ENCODE data around the gene SLC11A2.

SLC11A2 gene

DNA sequence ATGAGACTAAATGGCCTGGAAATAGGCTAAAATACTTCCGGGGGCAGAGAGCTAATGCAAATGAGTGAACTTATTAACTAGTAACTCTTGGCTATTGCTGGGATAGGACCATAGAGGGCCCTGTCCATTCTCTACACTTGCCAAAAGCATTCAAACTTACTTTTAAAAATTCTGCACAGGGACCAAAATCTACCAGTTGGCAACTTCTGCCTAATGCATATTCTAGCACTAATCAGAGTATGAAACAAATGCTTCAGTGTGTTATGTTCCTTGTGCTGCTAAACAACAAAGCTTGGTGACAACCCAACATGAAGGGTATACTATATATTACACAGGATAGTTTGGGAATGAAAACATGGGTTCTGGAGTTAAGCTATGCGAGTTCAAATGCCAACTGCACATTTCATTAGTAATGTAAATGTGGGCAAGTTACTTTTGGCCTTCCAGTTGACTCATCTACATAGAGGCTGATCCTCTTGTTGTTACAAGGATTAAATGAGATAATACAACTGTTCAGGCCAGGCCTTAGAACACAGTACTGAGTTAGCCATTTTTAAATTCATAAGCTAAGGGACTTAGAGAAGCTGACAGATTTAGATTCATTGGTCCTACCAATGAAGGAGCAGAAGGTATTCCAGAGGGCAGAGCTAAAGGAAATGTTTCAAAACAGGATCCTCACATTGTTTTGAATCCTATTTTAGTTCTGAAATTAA, 41.4 kb downstream of the SLC11A2 start:
- peaks cover 9% of the 10 kb centered on the region for H3K36me3 ChIP-seq (ENCODE audit: control insufficient read depth, insufficient read depth, low read length)
- no peaks in the 10 kb centered on the region for H3K4me1 ChIP-seq (ENCODE audit: control insufficient read depth, insufficient read depth, low read length, poor library complexity, severe bottlenecking)
- no peak overlapping the region for H3K4me3 ChIP-seq (ENCODE audit: insufficient read depth, low read depth, low read length, poor library complexity, severe bottlenecking)
- no peaks in the 10 kb centered on the region for H3K27me3 ChIP-seq (replicated peaks; ENCODE audit: control insufficient read depth, insufficient read depth, low read length, poor library complexity, severe bottlenecking)
- H3K27ac ChIP-seq (ENCODE audit: insufficient read depth, low read length, poor library complexity, severe bottlenecking): no peak overlapping the region
- DNase-seq: no peak
- H3K9me3 ChIP-seq (ENCODE audit: control insufficient read depth, low read length): no peaks in the 10 kb centered on the region

DNA sequence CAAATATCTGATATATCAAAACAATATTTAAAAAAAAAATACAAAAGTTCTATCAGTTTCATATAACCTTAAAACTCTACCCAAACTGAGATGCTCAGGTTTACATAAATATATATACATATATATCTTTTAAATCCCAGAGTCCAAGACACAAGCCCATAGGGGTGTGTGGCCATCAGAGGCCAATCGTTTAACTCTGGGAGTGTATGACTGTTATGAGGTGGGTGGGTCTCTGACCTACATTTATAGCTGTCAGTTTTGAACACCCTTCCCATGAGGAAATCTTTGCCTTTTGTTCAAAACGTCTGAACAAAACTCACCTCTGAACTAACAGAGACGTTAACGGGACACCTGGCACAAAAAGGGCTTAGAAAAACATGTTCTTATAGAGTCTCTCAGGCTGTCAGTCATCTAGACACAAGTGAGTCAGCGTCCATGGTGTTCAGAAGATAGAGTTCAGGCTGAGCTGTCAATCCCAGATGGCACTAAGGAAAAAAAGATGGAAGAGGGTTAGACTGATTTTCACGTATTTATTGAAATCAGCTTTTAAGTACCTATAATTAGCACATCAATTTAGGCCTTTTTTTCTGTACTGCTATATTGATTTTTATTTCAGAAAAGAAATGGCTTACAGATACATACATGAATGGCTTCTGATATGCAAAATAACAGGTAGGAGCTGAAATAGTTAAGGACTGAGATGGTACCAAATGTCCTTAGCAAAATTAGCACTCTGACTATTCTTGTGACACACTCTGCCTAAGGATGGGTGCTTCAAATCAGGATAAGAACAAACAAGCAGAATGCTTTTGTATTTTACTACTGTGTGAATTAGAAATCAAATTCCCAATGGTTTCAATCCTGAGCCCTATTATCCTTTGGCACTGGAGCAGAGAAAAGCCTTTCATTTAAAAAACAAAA, 44.6 kb downstream of the SLC11A2 start:
- Histone ChIP-seq H3K4me1 (ENCODE audit: control insufficient read depth, insufficient read depth, low read length, poor library complexity, severe bottlenecking) (no peaks in the 10 kb centered on the region), H3K27ac (ENCODE audit: insufficient read depth, low read length, poor library complexity, severe bottlenecking) (no peak overlapping the region), H3K36me3 (ENCODE audit: control insufficient read depth, insufficient read depth, low read length) (no peaks in the 10 kb centered on the region), H3K9me3 (ENCODE audit: control insufficient read depth, low read length) (no peaks in the 10 kb centered on the region), H3K4me3 (ENCODE audit: insufficient read depth, low read depth, low read length, poor library complexity, severe bottlenecking) (no peak overlapping the region), H3K27me3 (replicated peaks; ENCODE audit: control insufficient read depth, insufficient read depth, low read length, poor library complexity, severe bottlenecking) (no peaks in the 10 kb centered on the region)
- DNase-seq: no peak

DNA sequence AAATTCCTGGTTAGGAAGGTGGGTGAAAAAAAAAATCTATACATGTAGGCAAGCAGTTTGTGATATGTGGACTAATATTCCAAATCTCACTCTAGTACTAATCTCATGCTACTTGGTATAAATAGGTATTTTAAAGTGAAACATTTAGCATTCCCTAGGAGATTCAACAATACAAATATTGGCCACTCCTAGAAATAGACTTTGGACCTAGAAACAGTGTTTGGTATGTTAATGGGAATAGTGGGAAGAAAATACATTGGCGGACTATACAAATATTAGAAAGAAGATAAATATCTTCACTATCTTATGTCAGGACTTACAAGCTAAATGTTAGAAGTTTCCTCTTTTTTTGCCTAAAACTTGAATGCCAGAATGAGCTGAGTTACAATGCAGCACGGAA, 45.6 kb downstream of the SLC11A2 start:
- H3K4me1 ChIP-seq (ENCODE audit: control insufficient read depth, insufficient read depth, low read length, poor library complexity, severe bottlenecking): no peaks in the 10 kb centered on the region
- no peaks in the 10 kb centered on the region for H3K9me3 ChIP-seq (ENCODE audit: control insufficient read depth, low read length)
- DNase-seq: no peak
- no peaks in the 10 kb centered on the region for H3K36me3 ChIP-seq (ENCODE audit: control insufficient read depth, insufficient read depth, low read length)
- no peak overlapping the region for H3K4me3 ChIP-seq (ENCODE audit: insufficient read depth, low read depth, low read length, poor library complexity, severe bottlenecking)
- H3K27me3 ChIP-seq (replicated peaks; ENCODE audit: control insufficient read depth, insufficient read depth, low read length, poor library complexity, severe bottlenecking): no peaks in the 10 kb centered on the region
- H3K27ac ChIP-seq (ENCODE audit: insufficient read depth, low read length, poor library complexity, severe bottlenecking): no peak overlapping the region

DNA sequence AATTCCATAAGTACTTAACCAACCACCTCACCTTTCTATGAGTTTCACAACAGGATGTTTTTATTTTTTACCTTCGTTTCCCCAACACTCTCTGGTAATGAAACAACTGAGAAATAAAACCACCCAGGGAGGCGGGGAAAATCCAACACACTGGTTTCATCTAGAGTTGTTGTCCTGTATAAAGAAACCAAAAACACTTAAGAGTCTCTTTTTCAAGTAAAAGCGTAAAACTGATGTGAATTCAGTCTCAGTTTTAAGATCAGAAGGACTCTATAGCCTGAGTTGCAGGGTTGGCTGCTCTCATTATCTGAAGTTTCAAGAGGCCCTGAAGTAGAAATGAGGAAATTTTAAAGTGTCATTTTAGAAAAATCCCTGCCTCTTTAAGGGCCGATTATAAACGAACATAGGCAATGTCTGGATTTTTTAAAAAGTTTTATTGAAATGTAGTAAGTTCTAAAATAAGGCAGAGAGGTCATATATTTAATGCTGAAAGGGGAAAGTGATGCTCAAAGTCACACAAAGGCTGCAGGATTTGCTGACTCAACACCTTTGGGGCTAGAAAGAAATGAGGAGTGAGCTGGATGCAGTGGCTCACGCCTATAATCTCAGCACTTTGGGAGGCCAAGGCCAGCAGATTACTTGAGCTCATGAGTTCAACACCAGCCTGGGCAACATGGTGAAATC, 46.7 kb downstream of the SLC11A2 start:
- Histone ChIP-seq H3K36me3 (ENCODE audit: control insufficient read depth, insufficient read depth, low read length) (no peaks in the 10 kb centered on the region), H3K4me1 (ENCODE audit: control insufficient read depth, insufficient read depth, low read length, poor library complexity, severe bottlenecking) (no peaks in the 10 kb centered on the region), H3K4me3 (ENCODE audit: insufficient read depth, low read depth, low read length, poor library complexity, severe bottlenecking) (no peak overlapping the region), H3K9me3 (ENCODE audit: control insufficient read depth, low read length) (no peaks in the 10 kb centered on the region), H3K27me3 (replicated peaks; ENCODE audit: control insufficient read depth, insufficient read depth, low read length, poor library complexity, severe bottlenecking) (no peaks in the 10 kb centered on the region), H3K27ac (ENCODE audit: insufficient read depth, low read length, poor library complexity, severe bottlenecking) (no peak overlapping the region)
- no peak for DNase-seq

DNA sequence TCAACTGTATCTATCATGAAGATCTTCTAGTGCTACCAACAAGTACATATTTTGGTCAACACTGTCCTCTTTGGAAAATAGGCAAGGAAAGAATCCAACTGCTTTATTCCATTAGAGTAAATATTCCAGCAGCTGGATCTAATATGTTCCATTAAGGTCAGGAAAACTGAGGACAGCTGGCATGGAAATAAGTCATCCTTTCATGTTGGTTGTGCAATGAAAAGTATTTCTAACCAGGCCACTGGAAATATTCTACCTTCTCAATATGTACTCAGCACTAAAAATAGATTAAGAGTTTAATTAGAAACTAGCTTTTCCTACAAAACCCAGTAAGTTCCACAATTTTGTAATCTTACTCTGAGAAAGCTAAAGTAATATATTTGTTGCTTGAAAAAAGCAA, 54.2 kb downstream of the SLC11A2 start:
- Histone ChIP-seq H3K36me3 (ENCODE audit: control insufficient read depth, insufficient read depth, low read length) (peaks cover 4% of the 10 kb centered on the region), H3K27ac (ENCODE audit: insufficient read depth, low read length, poor library complexity, severe bottlenecking) (no peak overlapping the region), H3K9me3 (ENCODE audit: control insufficient read depth, low read length) (no peaks in the 10 kb centered on the region), H3K27me3 (replicated peaks; ENCODE audit: control insufficient read depth, insufficient read depth, low read length, poor library complexity, severe bottlenecking) (no peaks in the 10 kb centered on the region), H3K4me1 (ENCODE audit: control insufficient read depth, insufficient read depth, low read length, poor library complexity, severe bottlenecking) (no peaks in the 10 kb centered on the region), H3K4me3 (ENCODE audit: insufficient read depth, low read depth, low read length, poor library complexity, severe bottlenecking) (no peak overlapping the region)
- no peak for DNase-seq

DNA sequence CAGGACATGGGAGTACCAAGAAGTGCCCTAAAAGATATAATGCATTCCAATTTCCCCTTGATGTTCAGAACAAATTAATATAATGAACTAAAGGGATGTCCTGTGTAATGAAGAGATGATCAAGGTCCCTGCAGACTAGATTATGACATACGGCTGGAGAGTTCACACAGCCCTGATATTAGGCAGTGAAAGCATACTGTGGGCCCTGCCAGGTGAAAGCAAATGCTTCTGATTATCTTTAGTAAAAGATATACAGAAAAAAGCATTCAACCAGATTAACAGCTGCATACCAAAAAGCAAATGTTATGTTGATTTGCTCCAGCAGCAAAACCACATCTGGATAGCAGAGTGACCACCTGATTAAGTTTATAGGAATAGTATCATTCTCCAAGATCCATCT, 61.8 kb downstream of the SLC11A2 start:
- H3K36me3 ChIP-seq (ENCODE audit: control insufficient read depth, insufficient read depth, low read length): no peaks in the 10 kb centered on the region
- H3K27ac ChIP-seq (ENCODE audit: insufficient read depth, low read length, poor library complexity, severe bottlenecking): no peak overlapping the region
- no peaks in the 10 kb centered on the region for H3K9me3 ChIP-seq (ENCODE audit: control insufficient read depth, low read length)
- H3K4me3 ChIP-seq (ENCODE audit: insufficient read depth, low read depth, low read length, poor library complexity, severe bottlenecking): no peak overlapping the region
- H3K27me3 ChIP-seq (replicated peaks; ENCODE audit: control insufficient read depth, insufficient read depth, low read length, poor library complexity, severe bottlenecking): no peaks in the 10 kb centered on the region
- no peak for DNase-seq
- no peaks in the 10 kb centered on the region for H3K4me1 ChIP-seq (ENCODE audit: control insufficient read depth, insufficient read depth, low read length, poor library complexity, severe bottlenecking)

DNA sequence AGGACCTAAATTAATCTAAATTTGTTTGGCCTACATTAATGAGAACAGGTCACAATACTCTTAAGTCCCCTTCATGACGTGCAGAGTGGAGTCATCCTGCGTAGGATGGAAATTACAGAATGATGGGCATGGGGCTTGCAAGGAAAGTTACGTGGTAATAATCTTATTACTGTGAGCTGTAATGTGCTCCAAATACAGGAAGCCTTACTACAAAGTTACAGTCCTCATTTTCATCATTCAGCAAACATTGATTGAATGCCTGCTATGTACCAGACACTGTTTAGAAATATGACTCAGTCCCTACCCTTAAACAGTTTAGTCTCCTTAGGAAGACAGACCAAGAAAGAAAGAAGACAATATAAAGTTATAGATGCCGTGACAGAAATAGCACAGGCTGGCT, 64.5 kb downstream of the SLC11A2 start:
- no peak for DNase-seq
- H3K27me3 ChIP-seq (replicated peaks; ENCODE audit: control insufficient read depth, insufficient read depth, low read length, poor library complexity, severe bottlenecking): no peaks in the 10 kb centered on the region
- H3K9me3 ChIP-seq (ENCODE audit: control insufficient read depth, low read length): no peaks in the 10 kb centered on the region
- no peak overlapping the region for H3K27ac ChIP-seq (ENCODE audit: insufficient read depth, low read length, poor library complexity, severe bottlenecking)
- H3K4me3 ChIP-seq (ENCODE audit: insufficient read depth, low read depth, low read length, poor library complexity, severe bottlenecking): no peak overlapping the region
- H3K4me1 ChIP-seq (ENCODE audit: control insufficient read depth, insufficient read depth, low read length, poor library complexity, severe bottlenecking): no peaks in the 10 kb centered on the region
- H3K36me3 ChIP-seq (ENCODE audit: control insufficient read depth, insufficient read depth, low read length): no peaks in the 10 kb centered on the region

DNA sequence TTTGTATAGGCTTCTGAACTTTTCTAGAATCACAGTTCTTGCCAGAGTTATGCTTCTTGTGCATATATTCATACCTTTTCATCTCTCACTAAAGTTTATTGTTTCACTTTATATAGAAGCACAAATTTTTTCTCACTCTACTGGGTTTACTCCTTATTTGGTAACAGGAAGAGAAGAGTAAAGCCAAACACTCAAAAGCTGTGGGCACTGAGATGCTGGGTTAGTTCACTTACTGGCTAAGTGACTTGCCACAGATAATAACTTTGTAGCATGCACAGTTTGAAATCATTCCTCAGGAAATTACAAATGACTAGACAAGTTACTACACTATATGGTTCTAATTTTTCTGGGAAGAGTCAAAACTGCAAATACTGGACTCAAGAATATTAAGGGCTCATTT, 66.1 kb downstream of the SLC11A2 start:
- Histone ChIP-seq H3K4me3 (ENCODE audit: insufficient read depth, low read depth, low read length, poor library complexity, severe bottlenecking) (no peak overlapping the region), H3K27me3 (replicated peaks; ENCODE audit: control insufficient read depth, insufficient read depth, low read length, poor library complexity, severe bottlenecking) (no peaks in the 10 kb centered on the region), H3K36me3 (ENCODE audit: control insufficient read depth, insufficient read depth, low read length) (no peaks in the 10 kb centered on the region), H3K27ac (ENCODE audit: insufficient read depth, low read length, poor library complexity, severe bottlenecking) (no peak overlapping the region), H3K4me1 (ENCODE audit: control insufficient read depth, insufficient read depth, low read length, poor library complexity, severe bottlenecking) (no peaks in the 10 kb centered on the region), H3K9me3 (ENCODE audit: control insufficient read depth, low read length) (no peaks in the 10 kb centered on the region)
- DNase-seq: no peak

DNA sequence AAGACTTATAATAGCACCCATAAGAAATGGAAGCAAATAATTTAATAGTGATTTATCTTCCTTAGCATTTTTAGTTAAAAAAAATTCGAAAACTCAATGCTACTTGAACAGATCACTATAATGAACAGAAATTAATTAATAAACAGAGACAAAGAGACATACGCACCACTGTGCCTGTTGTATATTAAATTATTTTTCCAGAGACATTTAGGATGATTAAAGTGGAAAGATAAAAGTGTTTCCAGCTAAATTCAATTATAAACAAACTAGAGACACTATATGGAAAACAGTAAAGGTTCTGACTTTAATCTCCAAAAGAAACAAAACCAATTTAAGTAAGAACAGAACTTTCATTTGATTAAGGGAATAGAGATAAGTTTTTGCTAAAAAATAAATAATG, 70.5 kb downstream of the SLC11A2 start:
- H3K27me3 ChIP-seq (replicated peaks; ENCODE audit: control insufficient read depth, insufficient read depth, low read length, poor library complexity, severe bottlenecking): no peaks in the 10 kb centered on the region
- no peaks in the 10 kb centered on the region for H3K36me3 ChIP-seq (ENCODE audit: control insufficient read depth, insufficient read depth, low read length)
- H3K4me1 ChIP-seq (ENCODE audit: control insufficient read depth, insufficient read depth, low read length, poor library complexity, severe bottlenecking): no peaks in the 10 kb centered on the region
- no peaks in the 10 kb centered on the region for H3K9me3 ChIP-seq (ENCODE audit: control insufficient read depth, low read length)
- H3K27ac ChIP-seq (ENCODE audit: insufficient read depth, low read length, poor library complexity, severe bottlenecking): no peak overlapping the region
- no peak overlapping the region for H3K4me3 ChIP-seq (ENCODE audit: insufficient read depth, low read depth, low read length, poor library complexity, severe bottlenecking)
- no peak for DNase-seq

DNA sequence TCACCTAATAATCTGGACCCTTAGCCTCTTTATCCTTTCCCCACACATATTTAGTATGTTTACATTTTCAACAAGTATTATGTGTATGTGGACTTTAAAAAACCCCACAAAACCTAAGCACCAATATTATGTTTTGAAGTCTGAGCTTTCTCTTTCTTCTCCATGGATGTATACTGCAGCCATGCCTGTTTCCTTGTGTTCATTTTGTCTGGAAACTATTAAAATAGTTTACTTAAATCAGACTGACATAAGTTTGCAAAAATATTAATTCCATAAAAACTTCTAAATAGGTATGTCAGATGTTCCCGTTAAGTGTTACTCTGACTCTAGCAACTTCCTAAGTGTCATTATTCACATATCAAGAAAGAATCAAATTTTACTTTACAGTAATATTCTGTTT, 70.9 kb downstream of the SLC11A2 start:
- DNase-seq: no peak
- H3K27me3 ChIP-seq (replicated peaks; ENCODE audit: control insufficient read depth, insufficient read depth, low read length, poor library complexity, severe bottlenecking): no peaks in the 10 kb centered on the region
- H3K36me3 ChIP-seq (ENCODE audit: control insufficient read depth, insufficient read depth, low read length): no peaks in the 10 kb centered on the region
- no peak overlapping the region for H3K4me3 ChIP-seq (ENCODE audit: insufficient read depth, low read depth, low read length, poor library complexity, severe bottlenecking)
- no peaks in the 10 kb centered on the region for H3K9me3 ChIP-seq (ENCODE audit: control insufficient read depth, low read length)
- H3K4me1 ChIP-seq (ENCODE audit: control insufficient read depth, insufficient read depth, low read length, poor library complexity, severe bottlenecking): no peaks in the 10 kb centered on the region
- no peak overlapping the region for H3K27ac ChIP-seq (ENCODE audit: insufficient read depth, low read length, poor library complexity, severe bottlenecking)

Data from effector memory CD4-positive, alpha-beta T cell (primary cell).